Neural cell (in vitro differentiated cells): Measurements from ENCODE around the gene PRRT1B. TPM values are rescaled to one million over a fixed set of nuclear protein-coding genes. Genes with fewer than 3 reads are reported as not detected.
"Not testable (repeated sequence)": the region's sequence is repeated elsewhere in the genome, so short reads cannot be mapped to it uniquely, and the experiment has no call there.

Experiments
- H2AFZ ChIP-seq: fragments of 200-600, 300-800 bp; sonication (generic), shearing (Covaris generic); 2 replicates; pipeline ENCODE4 v1.6.0; 2014; ENCODE audit warnings: low read depth, mild to moderate bottlenecking, antibody characterized with exemption, low read length, moderate library complexity
- H3F3A ChIP-seq: fragments of 200-600 bp; shearing (Covaris generic); 2 replicates; pipeline ENCODE4 v1.6.1; 2016; ENCODE audit warnings: mild to moderate bottlenecking, moderate library complexity, mixed read lengths, antibody characterized with exemption, low read length; ENCODE audit not compliant: insufficient read depth, poor library complexity, severe bottlenecking
- H3K27ac ChIP-seq: fragments of 200-600, 300-800 bp; sonication (generic), shearing (Covaris generic); 2 replicates; pipeline ENCODE4 v1.5.1; 2014; ENCODE audit warnings: mild to moderate bottlenecking, low read length, moderate library complexity
- H3K27me3 ChIP-seq: fragments of 300-800, 200-600 bp; sonication (generic), shearing (Covaris generic); 2 replicates; pipeline ENCODE4 v1.6.0; 2014; ENCODE audit warnings: mild to moderate bottlenecking, low read depth, low read length, moderate library complexity; ENCODE audit not compliant: insufficient read depth
- H3K36me3 ChIP-seq: fragments of 300-800, 200-600 bp; sonication (generic), shearing (Covaris generic); 2 replicates; pipeline ENCODE4 v1.5.1; 2014; ENCODE audit warnings: mild to moderate bottlenecking, antibody characterized with exemption, low read length, moderate library complexity; ENCODE audit not compliant: insufficient read depth
- H3K4me2 ChIP-seq: fragments of 300-800, 200-600 bp; sonication (generic), shearing (Covaris generic); 2 replicates; pipeline ENCODE4 v1.6.0; 2014; ENCODE audit warnings: mild to moderate bottlenecking, low read length
- H3K4me3 ChIP-seq: fragments of 300-800, 200-600 bp; sonication (generic), shearing (Covaris generic); 2 replicates; pipeline ENCODE4 v1.5.1; 2014; ENCODE audit warnings: mild to moderate bottlenecking, low read length, moderate library complexity
- H3K79me2 ChIP-seq: fragments of 200-600 bp; shearing (Covaris generic); replicated peaks from 2 replicates; pipeline ENCODE4 v1.6.0; 2014; ENCODE audit warnings: mild to moderate bottlenecking, low read length, moderate library complexity; ENCODE audit not compliant: insufficient read depth
- H3K9ac ChIP-seq: fragments of 300-800, 200-600 bp; sonication (generic), shearing (Covaris generic); 2 replicates; pipeline ENCODE4 v1.6.1; 2016; ENCODE audit warnings: mild to moderate bottlenecking, low read length, mixed read lengths
- H3K9me2 ChIP-seq: fragments of 200-600 bp; shearing (Covaris generic); 2 replicates; pipeline ENCODE4 v1.6.1; 2016; ENCODE audit warnings: mild to moderate bottlenecking, low read length, mixed read lengths; ENCODE audit not compliant: insufficient read depth
- H3K9me3 ChIP-seq: fragments of 200-600, 300-800 bp; sonication (generic), shearing (Covaris generic); 2 replicates; pipeline ENCODE4 v1.6.1; 2016; ENCODE audit warnings: mild to moderate bottlenecking, mixed run types, low read length, moderate library complexity, mixed read lengths
- H4K20me1 ChIP-seq: fragments of 200-600 bp; shearing (Covaris generic); 2 replicates; pipeline ENCODE4 v1.6.1; 2016; ENCODE audit warnings: mild to moderate bottlenecking, mixed run types; ENCODE audit not compliant: insufficient read depth
- CTCF ChIP-seq: fragments of 450-650 bp; IDR thresholded peaks from 2 replicates; pipeline ENCODE4 v1.5.1; 2014; ENCODE audit warnings: antibody characterized with exemption, mild to moderate bottlenecking, moderate library complexity; ENCODE audit not compliant: poor library complexity, severe bottlenecking
- EP300 ChIP-seq: fragments of 450-650 bp; conservative IDR thresholded peaks from 2 replicates; pipeline ENCODE4 v1.6.1; 2014; ENCODE audit warnings: antibody characterized with exemption, mild to moderate bottlenecking, moderate library complexity; ENCODE audit not compliant: poor library complexity, severe bottlenecking
- EZH2 ChIP-seq: fragments of 200-600, 300-800 bp; shearing (Covaris generic), sonication (generic); IDR thresholded peaks from 2 replicates; pipeline ENCODE4 v1.6.1; 2014; ENCODE audit warnings: antibody characterized with exemption, low read length, borderline replicate concordance, mild to moderate bottlenecking; ENCODE audit not compliant: insufficient read depth, poor library complexity, severe bottlenecking
- MXI1 ChIP-seq: fragments of 450-650 bp; conservative IDR thresholded peaks from 2 replicates; pipeline ENCODE4 v1.6.1; 2014; ENCODE audit warnings: antibody characterized with exemption, mild to moderate bottlenecking; ENCODE audit not compliant: poor library complexity, severe bottlenecking
- POLR2AphosphoS5 ChIP-seq: IDR thresholded peaks from 2 replicates; pipeline ENCODE4 v1.6.1; 2012
- RAD21 ChIP-seq: fragments of 450-650 bp; conservative IDR thresholded peaks from 2 replicates; pipeline ENCODE4 v1.6.1; 2014; ENCODE audit warnings: antibody characterized with exemption, mild to moderate bottlenecking, moderate library complexity
- REST ChIP-seq: IDR thresholded peaks from 2 replicates; pipeline ENCODE4 v1.6.1; 2012; ENCODE audit warnings: borderline replicate concordance
- SMC3 ChIP-seq: fragments of 450-650 bp; conservative IDR thresholded peaks from 2 replicates; pipeline ENCODE4 v1.6.1; 2014; ENCODE audit warnings: antibody characterized with exemption, mild to moderate bottlenecking, moderate library complexity; ENCODE audit not compliant: poor library complexity
- TAF1 ChIP-seq: IDR thresholded peaks from 2 replicates; pipeline ENCODE4 v1.6.1; 2012; ENCODE audit warnings: low read depth
- polyA plus RNA-seq: library from polyadenylated mRNA; depleted of rRNA; stranded (reverse); fragments of >200 nt; gene quantifications from 2 replicates; pipeline ENCODE4 v1.2.3, GENCODE V29; 2014

PRRT1B gene
- polyA plus RNA-seq, 1 donor from 2014 or later, result not detected

GRCh38 chr9:131545786-131546335 lies 538 bp downstream of the PRRT1B start:
- Histone ChIP-seq H3K79me2 (no peaks in the 10 kb centered on the region), H3K27me3 (peaks cover 41% of the 10 kb centered on the region), H3K27ac (no peak overlapping the region), H3K9ac (no peak overlapping the region), H3K4me3 (peak overlapping the region; percentile 56), H3F3A (no peaks in the 10 kb centered on the region), H2AFZ (no peak overlapping the region), H4K20me1 (no peaks in the 10 kb centered on the region), H3K36me3 (no peaks in the 10 kb centered on the region), H3K9me2 (no peaks in the 10 kb centered on the region), H3K4me2 (no peak overlapping the region), H3K9me3 (peaks cover 11% of the 10 kb centered on the region)
- TF ChIP-seq SMC3, result no peak
- TF ChIP-seq RAD21, result no peak
- TF ChIP-seq TAF1, result no peak
- TF ChIP-seq EP300, result no peak
- no peak for TF ChIP-seq MXI1

- Histone ChIP-seq H3K4me3 (peak overlapping the region; percentile 56), H3K27me3 (peaks cover 41% of the 10 kb centered on the region), H3K79me2 (no peaks in the 10 kb centered on the region), H3K36me3 (no peaks in the 10 kb centered on the region), H3K27ac (no peak overlapping the region), H3F3A (no peaks in the 10 kb centered on the region), H3K9me2 (no peaks in the 10 kb centered on the region), H3K4me2 (no peak overlapping the region), H4K20me1 (no peaks in the 10 kb centered on the region), H3K9me3 (peaks cover 11% of the 10 kb centered on the region), H3K9ac (peak overlapping the region; percentile 5), H2AFZ (no peak overlapping the region)
- TF ChIP-seq EZH2, result no peak
- TF ChIP-seq SMC3, result no peak
- TF ChIP-seq CTCF, result no peak
- TF ChIP-seq RAD21, result no peak
- TF ChIP-seq POLR2AphosphoS5, result no peak
- no peak for TF ChIP-seq REST
- TF ChIP-seq TAF1, result no peak
- TF ChIP-seq EP300, result no peak
- TF ChIP-seq MXI1, result no peak
Observed at GRCh38 chr9:131546336-131547084, 1.2 kb downstream of the PRRT1B start.

GRCh38 chr9:131549186-131549585 lies 3.9 kb downstream of the PRRT1B start:
- not testable (repeated sequence) for H3K36me3 ChIP-seq, H3K4me2 ChIP-seq, H3K79me2 ChIP-seq, H3F3A ChIP-seq, H3K9ac ChIP-seq, H4K20me1 ChIP-seq, H3K9me2 ChIP-seq, H3K27ac ChIP-seq, H3K4me3 ChIP-seq, H2AFZ ChIP-seq
- Histone ChIP-seq H3K27me3 (peaks cover 48% of the 10 kb centered on the region), H3K9me3 (peaks cover 12% of the 10 kb centered on the region)

GRCh38 chr9:131550465-131550864 lies 5.1 kb downstream of the PRRT1B start:
- H3K36me3 ChIP-seq, H3K79me2 ChIP-seq, H3K9me2 ChIP-seq, H3K4me3 ChIP-seq, H3F3A ChIP-seq, H4K20me1 ChIP-seq, H3K9ac ChIP-seq, H2AFZ ChIP-seq, H3K4me2 ChIP-seq, H3K27ac ChIP-seq, H3K9me3 ChIP-seq: not testable (repeated sequence)
- peaks cover 44% of the 10 kb centered on the region for H3K27me3 ChIP-seq
